Measurements from ENCODE around the gene VEGFA.

VEGFA gene

DNA sequence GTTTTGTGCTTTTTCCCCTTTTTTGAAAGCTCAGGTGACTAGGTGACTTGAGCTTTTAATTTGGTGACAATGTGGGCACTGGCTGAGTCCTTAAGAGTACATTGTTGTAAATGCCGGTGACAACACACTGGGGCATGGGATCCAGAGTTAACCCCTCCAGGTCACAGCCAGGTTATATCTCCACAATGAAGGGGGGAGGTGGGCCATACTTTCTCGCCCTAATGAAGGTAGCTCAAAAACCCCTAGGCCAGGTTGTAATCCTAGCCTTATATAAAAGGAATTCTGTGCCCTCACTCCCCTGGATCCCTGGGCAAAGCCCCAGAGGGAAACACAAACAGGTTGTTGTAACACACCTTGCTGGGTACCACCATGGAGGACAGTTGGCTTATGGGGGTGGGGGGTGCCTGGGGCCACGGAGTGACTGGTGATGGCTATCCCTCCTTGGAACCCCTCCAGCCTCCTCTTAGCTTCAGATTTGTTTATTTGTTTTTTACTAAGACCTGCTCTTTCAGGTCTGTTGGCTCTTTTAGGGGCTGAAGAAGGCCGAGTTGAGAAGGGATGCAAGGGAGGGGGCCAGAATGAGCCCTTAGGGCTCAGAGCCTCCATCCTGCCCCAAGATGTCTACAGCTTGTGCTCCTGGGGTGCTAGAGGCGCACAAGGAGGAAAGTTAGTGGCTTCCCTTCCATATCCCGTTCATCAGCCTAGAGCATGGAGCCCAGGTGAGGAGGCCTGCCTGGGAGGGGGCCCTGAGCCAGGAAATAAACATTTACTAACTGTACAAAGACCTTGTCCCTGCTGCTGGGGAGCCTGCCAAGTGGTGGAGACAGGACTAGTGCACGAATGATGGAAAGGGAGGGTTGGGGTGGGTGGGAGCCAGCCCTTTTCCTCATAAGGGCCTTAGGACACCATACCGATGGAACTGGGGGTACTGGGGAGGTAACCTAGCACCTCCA, 2.2 kb upstream of the VEGFA start:
- FAIRE-seq (no peak), DNase-seq (ENCODE audit: insufficient read length, low spot score) (no peak)
- TF ChIP-seq POLR2A (IDR thresholded peaks at IDR 0.05; ENCODE audit: low read depth, low read length), result no peak

DNA sequence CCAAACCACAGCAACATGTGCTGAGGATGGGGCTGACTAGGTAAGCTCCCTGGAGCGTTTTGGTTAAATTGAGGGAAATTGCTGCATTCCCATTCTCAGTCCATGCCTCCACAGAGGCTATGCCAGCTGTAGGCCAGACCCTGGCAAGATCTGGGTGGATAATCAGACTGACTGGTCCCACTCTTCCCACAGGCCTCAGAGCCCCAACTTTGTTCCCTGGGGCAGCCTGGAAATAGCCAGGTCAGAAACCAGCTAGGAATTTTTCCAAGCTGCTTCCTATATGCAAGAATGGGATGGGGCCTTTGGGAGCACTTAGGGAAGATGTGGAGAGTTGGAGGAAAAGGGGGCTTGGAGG, 1.5 kb upstream of the VEGFA start:
- DNase-seq (ENCODE audit: insufficient read length, low spot score) (no peak), FAIRE-seq (no peak)
- no peak for TF ChIP-seq POLR2A (IDR thresholded peaks at IDR 0.05; ENCODE audit: low read depth, low read length)

- FAIRE-seq, result no peak
Observed at GRCh38 chr6:43768983-43769525, 957 bp upstream of the VEGFA start.

GRCh38 chr6:43770372-43771209, 580 bp downstream of the VEGFA start:
- TF ChIP-seq POLR2A (IDR thresholded peaks at IDR 0.05; ENCODE audit: low read depth, low read length), result peak; percentile 64; the same call in 1 of the 2 replicates
- no peak for FAIRE-seq
- DNase-seq (ENCODE audit: insufficient read length, low spot score), result peak; percentile 89

More at GRCh38 chr6:43768983-43769525, 957 bp upstream of the VEGFA start:
- TF ChIP-seq POLR2A (IDR thresholded peaks at IDR 0.05; ENCODE audit: low read depth, low read length), result no peak
- DNase-seq (ENCODE audit: insufficient read length, low spot score), result peak; percentile 57

- no peak; the same call in none of the 2 replicates for TF ChIP-seq POLR2A (IDR thresholded peaks at IDR 0.05; ENCODE audit: low read depth, low read length)
- FAIRE-seq, result no peak
Observed at GRCh38 chr6:43771210-43771857, 1.3 kb downstream of the VEGFA start.

GRCh38 chr6:43771858-43772680, 2.1 kb downstream of the VEGFA start:
- DNase-seq (ENCODE audit: insufficient read length, low spot score) (peak; percentile 89), FAIRE-seq (no peak)
- TF ChIP-seq POLR2A (IDR thresholded peaks at IDR 0.05; ENCODE audit: low read depth, low read length), result no peak

More at GRCh38 chr6:43771210-43771857, 1.3 kb downstream of the VEGFA start:
- DNase-seq (ENCODE audit: insufficient read length, low spot score), result peak; percentile 83

DNA sequence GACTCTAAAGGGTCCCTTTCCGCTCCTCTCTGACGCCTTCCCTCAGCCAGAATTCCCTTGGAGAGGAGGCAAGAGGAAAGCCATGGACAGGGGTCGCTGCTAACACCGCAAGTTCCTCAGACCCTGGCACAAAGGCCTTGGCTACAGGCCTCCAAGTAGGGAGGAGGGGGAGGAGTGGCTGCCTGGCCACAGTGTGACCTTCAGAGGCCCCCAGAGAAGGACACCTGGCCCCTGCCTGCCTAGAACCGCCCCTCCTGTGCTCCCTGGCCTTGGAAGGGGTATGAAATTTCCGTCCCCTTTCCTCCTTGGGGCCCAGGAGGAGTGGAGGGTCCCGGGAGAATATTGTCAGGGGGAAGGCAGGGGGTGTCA, 2.7 kb downstream of the VEGFA start:
- DNase-seq (ENCODE audit: insufficient read length, low spot score), result no peak
- no peak for FAIRE-seq
- TF ChIP-seq POLR2A (IDR thresholded peaks at IDR 0.05; ENCODE audit: low read depth, low read length), result no peak

DNA sequence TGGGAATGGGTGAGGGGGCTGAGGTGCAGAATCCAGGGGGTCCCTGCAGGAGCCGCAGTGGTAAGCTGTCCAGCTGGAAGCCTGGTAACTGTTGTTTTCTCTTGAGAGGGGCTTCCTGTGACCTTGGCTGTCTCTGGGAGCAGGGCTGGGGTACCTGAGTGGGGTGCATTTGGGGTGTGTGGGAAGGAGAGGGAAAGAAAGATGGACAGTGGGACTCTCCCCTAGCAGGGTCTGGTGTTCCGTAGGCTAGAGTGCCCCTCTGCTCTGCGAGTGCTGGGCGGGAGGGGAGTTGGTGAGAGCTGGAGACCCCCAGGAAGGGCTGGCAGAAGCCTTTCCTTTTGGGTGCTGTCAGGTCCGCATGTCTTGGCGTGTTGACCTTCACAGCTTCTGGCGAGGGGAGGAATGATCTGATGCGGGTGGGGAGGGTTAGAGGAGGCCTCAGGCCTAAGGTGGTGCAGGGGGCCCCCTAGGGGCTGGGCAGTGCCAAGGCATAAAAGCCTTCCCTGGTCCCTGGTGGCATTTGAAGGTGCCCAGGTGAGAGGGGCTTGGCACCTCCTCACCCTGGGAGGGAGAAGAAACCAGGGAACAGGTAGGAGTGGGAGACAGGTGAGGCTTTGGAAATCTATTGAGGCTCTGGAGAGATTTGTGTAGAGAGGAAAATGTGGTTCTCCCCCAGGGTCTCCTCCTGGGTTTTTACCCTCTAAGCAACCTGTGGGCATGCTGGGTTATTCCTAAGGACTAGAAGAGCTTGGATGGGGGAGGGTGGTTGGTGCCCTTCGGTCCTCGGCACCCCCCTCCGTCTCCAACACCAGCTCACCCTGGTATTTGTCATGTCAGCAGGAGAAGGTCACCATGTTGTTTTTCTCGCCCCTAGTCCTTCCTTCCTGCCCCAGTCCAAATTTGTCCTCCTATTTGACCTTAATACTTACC, 3.3 kb downstream of the VEGFA start:
- FAIRE-seq, result no peak

GRCh38 chr6:43773980-43774775, 4.2 kb downstream of the VEGFA start:
- no peak for FAIRE-seq
- DNase-seq (ENCODE audit: insufficient read length, low spot score), result no peak
- no peak for TF ChIP-seq POLR2A (IDR thresholded peaks at IDR 0.05; ENCODE audit: low read depth, low read length)

More for the DNA sequence above, 3.3 kb downstream of the VEGFA start:
- DNase-seq (ENCODE audit: insufficient read length, low spot score), result peak; percentile 96
- no peak for TF ChIP-seq POLR2A (IDR thresholded peaks at IDR 0.05; ENCODE audit: low read depth, low read length)

GRCh38 chr6:43774776-43775534, 4.9 kb downstream of the VEGFA start:
- DNase-seq (ENCODE audit: insufficient read length, low spot score), result peak; percentile 99
- peak; percentile 20; the same call in 1 of the 2 replicates for TF ChIP-seq POLR2A (IDR thresholded peaks at IDR 0.05; ENCODE audit: low read depth, low read length)
- FAIRE-seq, result peak; percentile 57
